IPS-18a (cell line): ENCODE results near the gene FBXW4.

Experiments used
- H3K27ac ChIP-seq: one replicate; pipeline ENCODE4 v1.5.1; 2013; ENCODE audit warnings: low read length
- H3K27me3 ChIP-seq: one replicate; pipeline ENCODE4 v1.6.1; 2013; ENCODE audit warnings: mild to moderate bottlenecking, low read length; ENCODE audit not compliant: control insufficient read depth, insufficient read depth
- H3K36me3 ChIP-seq: one replicate; pipeline ENCODE4 v1.6.1; 2013; ENCODE audit warnings: low read depth, low read length; ENCODE audit not compliant: control insufficient read depth
- H3K4me1 ChIP-seq: one replicate; pipeline ENCODE4 v1.6.1; 2013; ENCODE audit warnings: low read depth, low read length; ENCODE audit not compliant: control insufficient read depth
- H3K4me3 ChIP-seq: one replicate; pipeline ENCODE4 v1.5.1; 2013; ENCODE audit warnings: low read length
- H3K9ac ChIP-seq: one replicate; pipeline ENCODE4 v1.6.1; 2013; ENCODE audit warnings: mild to moderate bottlenecking, low read length, moderate library complexity
- H3K9me3 ChIP-seq: one replicate; pipeline ENCODE4 v1.6.1; 2013; ENCODE audit warnings: low read depth, low read length; ENCODE audit not compliant: control insufficient read depth

The FBXW4 gene, protein sequence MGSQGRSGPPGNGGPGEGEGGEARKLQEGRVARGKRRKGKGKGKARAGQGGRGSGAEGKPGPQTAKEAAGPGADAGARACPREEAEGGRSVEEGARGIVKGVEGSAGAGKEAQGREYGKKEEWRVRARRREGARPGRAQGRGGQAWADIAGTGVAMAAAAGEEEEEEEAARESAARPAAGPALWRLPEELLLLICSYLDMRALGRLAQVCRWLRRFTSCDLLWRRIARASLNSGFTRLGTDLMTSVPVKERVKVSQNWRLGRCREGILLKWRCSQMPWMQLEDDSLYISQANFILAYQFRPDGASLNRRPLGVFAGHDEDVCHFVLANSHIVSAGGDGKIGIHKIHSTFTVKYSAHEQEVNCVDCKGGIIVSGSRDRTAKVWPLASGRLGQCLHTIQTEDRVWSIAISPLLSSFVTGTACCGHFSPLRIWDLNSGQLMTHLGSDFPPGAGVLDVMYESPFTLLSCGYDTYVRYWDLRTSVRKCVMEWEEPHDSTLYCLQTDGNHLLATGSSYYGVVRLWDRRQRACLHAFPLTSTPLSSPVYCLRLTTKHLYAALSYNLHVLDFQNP

DNA sequence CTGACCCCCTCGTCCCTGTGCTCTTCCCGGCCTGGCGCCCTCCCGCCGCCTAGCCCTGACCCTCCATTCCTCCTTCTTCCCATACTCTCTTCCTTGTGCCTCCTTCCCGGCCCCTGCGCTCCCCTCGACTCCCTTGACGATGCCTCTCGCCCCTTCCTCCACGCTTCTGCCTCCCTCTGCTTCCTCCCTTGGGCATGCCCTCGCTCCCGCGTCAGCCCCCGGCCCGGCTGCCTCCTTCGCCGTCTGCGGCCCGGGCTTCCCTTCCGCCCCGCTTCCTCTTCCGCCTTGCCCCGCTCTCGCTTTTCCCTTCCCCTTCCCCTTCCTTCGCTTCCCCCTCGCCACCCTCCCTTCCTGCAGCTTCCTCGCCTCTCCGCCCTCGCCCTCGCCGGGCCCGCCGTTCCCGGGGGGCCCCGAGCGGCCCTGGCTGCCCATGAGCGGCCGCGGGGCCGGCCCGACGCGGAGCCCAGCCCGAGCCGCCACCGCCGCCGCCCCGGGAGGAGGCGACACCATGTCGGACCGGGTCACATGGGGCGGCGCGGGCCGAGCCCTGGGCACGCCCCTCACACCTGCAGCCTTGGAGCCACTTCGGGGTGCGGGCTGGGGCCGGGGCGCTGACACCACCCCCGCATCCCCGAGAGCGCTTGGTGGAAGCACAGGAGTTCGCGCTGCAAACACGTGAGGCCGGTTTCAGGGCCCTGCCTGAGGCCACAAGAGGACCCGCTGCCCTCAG is at the start of gene FBXW4:
FBXW4 (minus strand) TSS at position 497 of the 730 bp plus-strand sequence; CDS start at position 432, 65 bp downstream.
- Histone ChIP-seq H3K27ac (peak within 1 kb of the TSS; percentile 71), H3K27me3 (peaks cover 4% of the 10 kb centered on the region), H3K4me3 (peak within 1 kb of the TSS; percentile 93), H3K36me3 (no peaks in the 10 kb centered on the region), H3K9me3 (no peaks in the 10 kb centered on the region), H3K9ac (peak within 1 kb of the TSS; percentile 90), H3K4me1 (peaks cover 23% of the 10 kb centered on the region)

- Histone ChIP-seq H3K9me3 (no peaks in the 10 kb centered on the region), H3K4me3 (no peak overlapping the region), H3K4me1 (no peaks in the 10 kb centered on the region), H3K9ac (no peak overlapping the region), H3K27me3 (peaks cover 4% of the 10 kb centered on the region), H3K27ac (no peak overlapping the region), H3K36me3 (no peaks in the 10 kb centered on the region)
Observed at GRCh38 chr10:101744267-101744666, 49.3 kb upstream of the FBXW4 start.

- H3K36me3 ChIP-seq: no peaks in the 10 kb centered on the region
- H3K27me3 ChIP-seq: no peaks in the 10 kb centered on the region
- H3K27ac ChIP-seq: no peak overlapping the region
- H3K4me3 ChIP-seq: no peak overlapping the region
- no peaks in the 10 kb centered on the region for H3K4me1 ChIP-seq
- H3K9me3 ChIP-seq: no peaks in the 10 kb centered on the region
- H3K9ac ChIP-seq: no peak overlapping the region
Observed at GRCh38 chr10:101741938-101742337, 47.0 kb upstream of the FBXW4 start.

GRCh38 chr10:101736666-101737065 is 41.7 kb upstream of the FBXW4 start:
- Histone ChIP-seq H3K4me3 (no peak overlapping the region), H3K36me3 (no peaks in the 10 kb centered on the region), H3K27ac (no peak overlapping the region), H3K9ac (no peak overlapping the region), H3K27me3 (peaks cover 3% of the 10 kb centered on the region), H3K9me3 (no peaks in the 10 kb centered on the region), H3K4me1 (no peaks in the 10 kb centered on the region)

GRCh38 chr10:101732096-101732495 is 37.1 kb upstream of the FBXW4 start:
- no peak overlapping the region for H3K9ac ChIP-seq
- H3K27me3 ChIP-seq: peaks cover 3% of the 10 kb centered on the region
- no peaks in the 10 kb centered on the region for H3K9me3 ChIP-seq
- H3K27ac ChIP-seq: no peak overlapping the region
- no peak overlapping the region for H3K4me3 ChIP-seq
- H3K36me3 ChIP-seq: no peaks in the 10 kb centered on the region
- no peaks in the 10 kb centered on the region for H3K4me1 ChIP-seq

DNA sequence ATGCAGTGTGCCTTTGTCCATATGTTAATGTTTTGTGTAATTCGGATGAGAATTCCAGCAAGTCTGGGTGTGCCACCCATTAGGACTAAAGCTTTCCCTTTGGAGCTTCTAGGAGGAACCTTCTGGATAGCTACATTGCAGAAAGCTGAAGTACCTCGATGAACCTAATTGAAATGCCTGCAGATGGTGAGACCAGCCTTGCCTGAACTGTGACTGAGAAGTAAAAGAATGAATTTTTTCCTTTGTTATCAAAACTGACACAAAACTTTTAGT is 31.1 kb upstream of the FBXW4 start:
- H3K27ac ChIP-seq: no peak overlapping the region
- no peak overlapping the region for H3K9ac ChIP-seq
- H3K4me3 ChIP-seq: no peak overlapping the region
- peaks cover 9% of the 10 kb centered on the region for H3K4me1 ChIP-seq
- H3K36me3 ChIP-seq: no peaks in the 10 kb centered on the region
- H3K9me3 ChIP-seq: no peaks in the 10 kb centered on the region
- no peaks in the 10 kb centered on the region for H3K27me3 ChIP-seq

GRCh38 chr10:101725296-101726114 is 30.5 kb upstream of the FBXW4 start:
- H3K4me1 ChIP-seq: peaks cover 9% of the 10 kb centered on the region
- H3K9ac ChIP-seq: no peak overlapping the region
- H3K27me3 ChIP-seq: no peaks in the 10 kb centered on the region
- H3K4me3 ChIP-seq: no peak overlapping the region
- no peaks in the 10 kb centered on the region for H3K36me3 ChIP-seq
- no peaks in the 10 kb centered on the region for H3K9me3 ChIP-seq
- no peak overlapping the region for H3K27ac ChIP-seq

DNA sequence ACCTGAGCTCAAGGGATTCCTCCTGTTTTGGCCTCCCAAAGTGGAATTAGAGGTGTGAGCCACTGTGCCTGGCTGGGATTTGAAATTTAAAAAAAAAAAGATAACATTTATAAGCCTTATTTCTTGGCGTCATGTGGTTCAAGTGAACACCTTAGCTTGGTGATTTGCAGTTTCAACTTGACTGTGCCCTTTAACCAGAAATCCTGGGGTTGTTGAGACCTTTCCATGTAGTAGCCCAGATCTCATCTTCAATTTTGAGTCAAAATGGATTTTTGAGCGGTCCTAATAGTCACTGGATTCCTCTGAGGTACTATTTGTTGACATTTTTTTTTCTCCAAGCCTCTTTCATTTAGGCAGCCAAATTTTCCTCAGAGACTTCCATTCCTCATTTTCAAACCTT is 29.5 kb upstream of the FBXW4 start:
- Histone ChIP-seq H3K4me3 (no peak overlapping the region), H3K4me1 (peaks cover 9% of the 10 kb centered on the region), H3K9me3 (no peaks in the 10 kb centered on the region), H3K36me3 (no peaks in the 10 kb centered on the region), H3K9ac (no peak overlapping the region), H3K27me3 (no peaks in the 10 kb centered on the region), H3K27ac (no peak overlapping the region)

GRCh38 chr10:101723176-101723575 is 28.2 kb upstream of the FBXW4 start:
- Histone ChIP-seq H3K27ac (no peak overlapping the region), H3K9me3 (no peaks in the 10 kb centered on the region)

GRCh38 chr10:101721806-101722205 is 26.8 kb upstream of the FBXW4 start:
- Histone ChIP-seq H3K4me3 (no peak overlapping the region), H3K9ac (no peak overlapping the region), H3K27ac (no peak overlapping the region), H3K36me3 (no peaks in the 10 kb centered on the region), H3K9me3 (no peaks in the 10 kb centered on the region), H3K4me1 (peaks cover 9% of the 10 kb centered on the region), H3K27me3 (no peaks in the 10 kb centered on the region)

More at GRCh38 chr10:101723176-101723575, 28.2 kb upstream of the FBXW4 start:
- Histone ChIP-seq H3K9ac (no peak overlapping the region), H3K4me1 (peaks cover 9% of the 10 kb centered on the region), H3K36me3 (no peaks in the 10 kb centered on the region), H3K4me3 (no peak overlapping the region), H3K27me3 (no peaks in the 10 kb centered on the region)

GRCh38 chr10:101720606-101721230 is 25.7 kb upstream of the FBXW4 start:
- Histone ChIP-seq H3K9me3 (no peaks in the 10 kb centered on the region), H3K4me3 (no peak overlapping the region), H3K4me1 (peaks cover 9% of the 10 kb centered on the region), H3K27ac (no peak overlapping the region), H3K9ac (no peak overlapping the region), H3K27me3 (no peaks in the 10 kb centered on the region), H3K36me3 (no peaks in the 10 kb centered on the region)
